PC-9 (cell line): Measurements from ENCODE around the gene DDX55.

Experiments used
- EZH2 ChIP-seq: fragments of 200-600 bp; sonication (generic); IDR thresholded peaks from 2 replicates; pipeline ENCODE4 v1.8.0; 2017; ENCODE audit warnings: antibody characterized with exemption, low read depth
- TF ChIP-seq, protein P1 (sequence below): fragments of 200-600 bp; sonication (generic); conservative IDR thresholded peaks from 2 replicates; pipeline ENCODE4 v1.6.1; 2017; ENCODE audit warnings: mixed run types, antibody characterized with exemption, mild to moderate bottlenecking, moderate library complexity

DNA sequence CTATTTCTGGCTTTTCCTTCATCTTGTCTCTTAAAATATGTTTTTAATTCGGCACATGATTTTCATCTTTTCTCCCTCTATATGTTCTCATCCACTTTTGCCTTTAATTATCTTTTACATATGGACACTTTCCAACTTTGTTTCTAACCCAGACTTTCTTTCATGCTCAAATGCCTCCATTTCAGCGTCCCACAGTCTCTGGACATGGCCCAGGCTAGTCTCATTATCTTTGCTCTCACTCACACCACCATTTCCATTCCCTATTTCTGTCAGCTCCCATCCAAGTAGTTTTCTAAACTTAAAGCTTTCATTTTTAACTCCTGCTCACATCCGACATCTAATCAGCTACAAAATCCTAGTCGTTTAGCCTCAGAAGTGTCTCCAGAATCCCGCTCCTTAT lies 46.5 kb downstream of the DDX55 start:
- TF ChIP-seq, protein P1, sequence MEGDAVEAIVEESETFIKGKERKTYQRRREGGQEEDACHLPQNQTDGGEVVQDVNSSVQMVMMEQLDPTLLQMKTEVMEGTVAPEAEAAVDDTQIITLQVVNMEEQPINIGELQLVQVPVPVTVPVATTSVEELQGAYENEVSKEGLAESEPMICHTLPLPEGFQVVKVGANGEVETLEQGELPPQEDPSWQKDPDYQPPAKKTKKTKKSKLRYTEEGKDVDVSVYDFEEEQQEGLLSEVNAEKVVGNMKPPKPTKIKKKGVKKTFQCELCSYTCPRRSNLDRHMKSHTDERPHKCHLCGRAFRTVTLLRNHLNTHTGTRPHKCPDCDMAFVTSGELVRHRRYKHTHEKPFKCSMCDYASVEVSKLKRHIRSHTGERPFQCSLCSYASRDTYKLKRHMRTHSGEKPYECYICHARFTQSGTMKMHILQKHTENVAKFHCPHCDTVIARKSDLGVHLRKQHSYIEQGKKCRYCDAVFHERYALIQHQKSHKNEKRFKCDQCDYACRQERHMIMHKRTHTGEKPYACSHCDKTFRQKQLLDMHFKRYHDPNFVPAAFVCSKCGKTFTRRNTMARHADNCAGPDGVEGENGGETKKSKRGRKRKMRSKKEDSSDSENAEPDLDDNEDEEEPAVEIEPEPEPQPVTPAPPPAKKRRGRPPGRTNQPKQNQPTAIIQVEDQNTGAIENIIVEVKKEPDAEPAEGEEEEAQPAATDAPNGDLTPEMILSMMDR, result no peak
- no peak for TF ChIP-seq EZH2
